GM21723 (cell line): Measurements from ENCODE around the gene SERINC4.
"Not testable (repeated sequence)": the region's sequence is repeated elsewhere in the genome, so short reads cannot be mapped to it uniquely, and the experiment has no call there.

Source experiments
- ATAC-seq: cut with Tn5 transposase; IDR thresholded peaks from one replicate; pipeline ENCODE4 v1.9.1; 2021; ENCODE audit warnings: mild to moderate bottlenecking, moderate library complexity; ENCODE audit not compliant: unreplicated experiment

The SERINC4 gene

DNA sequence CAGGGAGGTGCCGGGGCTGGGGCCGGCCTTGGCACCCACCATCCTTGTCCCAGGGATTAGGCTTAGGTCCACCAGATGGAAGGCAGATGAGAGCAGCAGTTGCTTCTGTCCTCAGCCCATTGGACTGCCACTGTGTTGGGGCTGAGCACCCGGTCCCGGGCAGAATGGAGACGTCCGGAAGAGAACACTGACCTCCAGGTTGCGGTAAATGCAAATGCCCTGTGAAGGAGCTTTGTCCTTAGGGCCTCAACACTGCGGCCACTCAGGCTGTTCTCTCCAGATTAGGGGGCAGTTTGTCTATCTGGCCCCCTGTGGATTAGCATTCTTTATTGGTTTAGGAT is at the start of gene SERINC4:
Gene SERINC4, minus strand, starts transcription at position 276 of the 341 bp plus-strand sequence. Its CDS starts 234 bp downstream, at position 42.
- no peak for ATAC-seq

DNA sequence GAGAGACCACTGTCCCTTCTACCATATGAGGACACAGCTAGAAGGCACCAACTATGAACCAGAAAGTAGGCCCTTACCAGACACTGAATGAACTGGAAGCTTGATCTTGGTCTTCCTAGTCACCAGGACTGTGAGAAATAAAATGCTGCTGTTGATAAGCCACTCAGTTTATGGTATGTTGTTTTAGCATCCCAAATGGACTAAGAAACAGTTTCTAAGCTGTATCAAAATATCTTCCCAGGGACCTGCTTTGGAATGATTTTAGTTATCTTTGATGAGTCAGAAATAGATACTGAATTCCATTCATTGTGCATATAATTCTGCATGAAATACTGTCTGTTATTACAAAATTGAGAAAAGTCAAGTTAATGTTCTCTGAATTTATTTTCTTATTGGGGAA is 45.4 kb upstream of the SERINC4 start:
- ATAC-seq = no peak

DNA sequence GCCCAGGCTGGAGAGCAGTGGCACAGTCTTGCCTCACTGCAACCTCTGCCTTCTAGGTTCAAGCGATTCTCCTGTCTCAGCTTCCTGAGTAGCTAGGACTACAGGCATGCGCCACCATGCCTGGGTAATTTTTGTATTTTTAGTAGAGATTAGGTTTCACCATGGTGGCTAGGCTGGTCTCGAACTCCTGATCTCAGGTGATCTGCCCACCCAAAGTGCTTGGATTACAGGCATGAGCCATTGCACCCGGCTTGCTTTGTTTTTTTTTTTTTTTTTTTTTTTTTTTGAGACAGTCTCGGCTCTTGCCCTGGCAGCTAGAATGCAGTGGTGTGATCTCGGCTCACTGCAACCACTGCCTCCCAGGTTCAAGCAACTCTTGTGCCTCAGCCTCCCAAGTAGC is 32.5 kb upstream of the SERINC4 start:
- ATAC-seq = not testable (repeated sequence)

DNA sequence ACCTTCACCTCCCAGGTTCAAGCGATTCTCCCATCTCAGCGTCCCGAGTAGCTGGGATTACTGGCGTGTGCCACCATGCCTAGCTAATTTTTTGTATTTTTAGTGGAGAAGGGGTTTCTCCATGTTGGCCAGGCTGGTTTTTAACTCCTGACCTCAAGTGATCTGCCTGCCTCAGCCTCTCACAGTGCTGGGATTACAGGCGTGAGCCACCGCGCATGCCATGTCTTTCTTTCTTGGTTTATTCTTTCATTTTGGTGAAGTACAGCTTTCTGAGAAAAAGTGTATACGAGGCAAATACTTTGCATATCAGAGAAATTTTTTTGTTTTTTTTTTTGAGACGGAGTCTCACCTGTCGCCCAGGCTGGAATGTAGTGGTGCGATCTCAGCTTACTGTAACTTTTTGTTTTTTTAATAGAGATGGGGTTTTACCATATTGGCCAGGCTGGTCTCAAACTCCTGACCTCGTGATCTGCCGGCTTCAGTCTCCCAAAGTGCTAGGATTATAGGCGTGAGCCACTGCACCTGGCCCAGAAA is 31.6 kb upstream of the SERINC4 start:
- ATAC-seq = not testable (repeated sequence)

DNA sequence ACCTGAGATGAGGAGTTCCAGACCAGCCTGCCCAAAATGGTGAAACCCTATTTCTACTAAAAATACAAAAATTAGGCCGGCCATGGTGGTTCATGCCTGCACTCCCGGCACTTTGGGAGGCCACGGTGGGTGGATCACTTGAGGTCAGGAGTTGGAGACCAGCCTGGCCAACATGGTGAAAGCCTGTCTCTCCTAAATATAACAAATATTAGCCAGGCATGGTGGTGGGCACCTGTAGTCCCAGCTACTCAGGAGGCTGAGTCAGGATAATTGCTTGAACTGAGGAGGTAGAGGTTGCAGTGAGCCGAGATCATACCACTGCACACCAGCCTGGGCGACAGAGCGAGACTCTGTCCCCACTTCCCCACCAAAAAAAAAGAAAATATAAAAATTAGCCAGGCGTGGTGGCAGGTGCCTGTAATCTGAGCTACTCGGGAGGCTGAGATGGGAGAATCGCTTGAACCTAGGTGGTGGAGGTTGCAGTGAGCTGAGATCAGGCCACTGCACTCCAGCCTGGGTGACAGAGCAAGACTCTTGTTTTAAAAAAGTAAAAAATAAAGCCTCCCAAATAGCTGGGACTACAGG is 30.8 kb upstream of the SERINC4 start:
- not testable (repeated sequence) for ATAC-seq

DNA sequence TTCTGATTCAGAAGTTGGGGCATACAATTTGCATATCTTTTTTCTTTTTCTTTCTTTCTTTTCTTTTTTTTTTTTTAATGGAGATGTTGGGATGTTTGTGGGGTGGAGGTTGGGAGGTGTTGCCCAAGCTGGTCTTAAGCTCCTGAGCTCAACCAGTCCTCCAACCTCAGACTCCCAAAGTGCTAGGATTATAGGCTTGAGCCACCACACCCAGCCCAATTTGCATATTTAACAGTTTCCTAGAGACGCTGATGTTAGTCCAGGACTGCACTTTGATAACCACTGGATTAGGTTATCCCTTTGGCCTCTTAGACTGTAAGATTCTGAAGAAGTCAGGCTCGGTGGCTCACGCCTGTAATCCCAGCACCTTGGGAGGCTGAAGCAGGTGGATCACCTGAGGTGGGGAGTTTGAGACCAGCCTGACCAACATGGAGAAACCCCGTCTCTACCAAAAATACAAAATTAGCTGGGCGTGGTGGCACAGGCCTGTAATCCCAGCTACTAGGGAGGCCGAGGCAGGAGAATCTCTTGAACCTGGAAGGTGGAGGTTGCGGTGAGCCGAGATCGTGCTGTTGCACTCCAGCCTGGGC is 30.0 kb upstream of the SERINC4 start:
- not testable (repeated sequence) for ATAC-seq

DNA sequence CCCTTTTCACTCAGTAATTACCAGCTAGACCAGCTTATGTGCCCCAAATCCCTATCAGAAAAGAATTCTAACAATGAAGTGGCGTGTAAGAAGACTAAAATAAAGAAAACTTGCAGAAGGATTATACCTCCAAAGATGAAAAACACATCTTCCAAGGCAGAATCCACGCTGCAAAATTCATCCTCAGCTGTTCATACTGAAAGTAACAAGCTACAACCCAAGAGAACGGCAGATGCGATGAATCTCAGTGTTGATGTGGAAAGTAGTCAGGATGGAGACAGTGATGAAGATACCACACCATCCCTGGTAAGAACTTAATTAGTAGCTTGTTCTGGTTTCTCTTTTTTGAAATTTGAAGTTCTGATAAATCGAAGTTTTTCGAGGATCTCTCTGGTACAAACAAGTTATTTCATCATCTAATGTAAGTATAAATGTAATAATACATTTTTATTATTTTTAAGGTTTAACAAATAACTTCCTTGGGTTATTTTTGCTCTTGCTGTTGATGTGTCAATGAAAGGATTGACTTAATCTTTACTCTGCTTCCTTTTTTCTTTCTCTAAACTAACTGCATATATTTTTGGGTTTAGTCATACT is 28.1 kb upstream of the SERINC4 start:
- ATAC-seq = no peak

DNA sequence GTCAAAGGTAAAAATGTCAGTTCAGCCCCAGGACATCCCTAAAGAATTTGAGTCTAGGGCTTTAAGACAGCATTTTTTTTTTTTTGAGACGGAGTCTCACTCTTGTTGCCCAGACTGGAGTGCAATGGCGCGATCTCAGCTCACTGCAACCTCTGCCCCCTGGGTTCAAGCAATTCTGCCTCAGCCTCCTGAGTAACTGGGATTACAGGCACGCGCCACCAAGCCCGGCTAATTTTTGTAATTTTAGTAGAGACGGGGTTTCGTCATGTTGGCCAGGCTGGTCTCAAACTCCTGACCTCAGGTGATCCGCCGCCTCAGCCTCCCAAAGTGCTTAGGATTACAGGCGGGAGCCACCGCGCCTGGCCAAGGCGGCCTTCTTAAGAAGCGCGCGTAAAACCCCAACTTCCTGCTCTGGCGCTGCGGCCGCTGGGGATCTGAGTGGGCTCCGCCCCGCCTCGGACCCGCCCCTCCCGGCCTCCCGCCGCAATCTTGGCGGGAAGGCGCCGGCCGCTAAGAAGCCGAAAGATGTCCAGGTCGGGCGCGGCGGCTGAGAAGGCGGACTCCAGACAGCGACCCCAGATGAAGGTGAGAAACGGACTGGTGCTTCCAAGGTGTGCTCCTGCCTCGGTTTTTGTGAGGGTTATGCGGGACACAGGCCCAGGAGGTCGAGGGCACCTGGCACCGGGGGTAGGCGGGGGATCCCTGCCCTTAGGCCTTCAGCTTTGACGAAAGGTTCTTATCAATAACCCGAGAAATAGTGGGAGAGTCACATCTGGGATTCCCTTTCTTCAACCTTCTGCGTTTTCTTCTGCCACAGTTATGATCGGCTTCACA is 26.7 kb upstream of the SERINC4 start, which contains the start of gene WDR76:
Gene WDR76, plus strand, starts transcription at position 495 of the 834 bp plus-strand sequence. Its CDS starts 31 bp downstream, at position 526.
- peak; percentile 65 for ATAC-seq

DNA sequence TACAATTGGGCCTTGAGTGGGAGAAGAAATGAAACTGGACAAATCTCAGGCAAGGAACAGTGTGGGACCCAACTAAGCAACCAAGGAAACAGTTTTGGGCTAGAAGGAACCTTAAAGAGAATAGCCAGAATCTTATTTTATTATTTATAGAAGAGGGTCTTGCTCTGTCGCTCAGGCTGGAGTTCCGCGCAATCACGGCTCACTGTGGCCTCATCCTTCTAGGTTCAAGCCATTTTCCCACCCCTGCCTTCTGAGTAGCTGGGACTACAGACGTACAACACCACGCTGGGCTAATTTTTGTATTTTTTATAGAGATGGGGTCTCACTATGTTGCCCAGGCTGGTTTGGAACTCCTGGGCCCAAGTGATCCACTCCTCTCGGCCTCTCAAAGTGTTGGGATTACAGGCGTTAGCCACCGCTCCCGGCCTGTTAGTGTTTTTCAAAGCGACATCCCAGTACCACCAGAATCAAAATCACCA is 26.0 kb upstream of the SERINC4 start:
- ATAC-seq = no peak

DNA sequence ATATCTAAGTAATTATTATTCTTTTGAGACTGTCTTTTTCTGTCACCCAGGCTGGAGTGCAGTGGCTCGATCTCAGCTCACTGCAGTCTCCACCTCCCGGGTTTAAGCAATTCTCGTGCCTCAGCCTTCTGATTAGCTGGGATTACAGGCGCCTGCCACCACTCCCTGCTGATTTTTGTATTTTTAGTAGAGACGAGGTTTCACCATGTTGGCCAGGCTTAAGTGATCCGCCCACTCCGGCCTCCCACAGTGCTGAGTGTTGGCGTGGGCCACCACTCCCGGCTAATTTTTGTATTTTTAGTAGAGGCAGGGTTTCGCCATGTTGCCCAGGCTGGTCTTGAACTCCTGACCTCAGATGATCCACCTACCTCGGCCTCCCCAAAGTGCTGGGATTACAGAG is 25.3 kb upstream of the SERINC4 start:
- ATAC-seq = not testable (repeated sequence)

DNA sequence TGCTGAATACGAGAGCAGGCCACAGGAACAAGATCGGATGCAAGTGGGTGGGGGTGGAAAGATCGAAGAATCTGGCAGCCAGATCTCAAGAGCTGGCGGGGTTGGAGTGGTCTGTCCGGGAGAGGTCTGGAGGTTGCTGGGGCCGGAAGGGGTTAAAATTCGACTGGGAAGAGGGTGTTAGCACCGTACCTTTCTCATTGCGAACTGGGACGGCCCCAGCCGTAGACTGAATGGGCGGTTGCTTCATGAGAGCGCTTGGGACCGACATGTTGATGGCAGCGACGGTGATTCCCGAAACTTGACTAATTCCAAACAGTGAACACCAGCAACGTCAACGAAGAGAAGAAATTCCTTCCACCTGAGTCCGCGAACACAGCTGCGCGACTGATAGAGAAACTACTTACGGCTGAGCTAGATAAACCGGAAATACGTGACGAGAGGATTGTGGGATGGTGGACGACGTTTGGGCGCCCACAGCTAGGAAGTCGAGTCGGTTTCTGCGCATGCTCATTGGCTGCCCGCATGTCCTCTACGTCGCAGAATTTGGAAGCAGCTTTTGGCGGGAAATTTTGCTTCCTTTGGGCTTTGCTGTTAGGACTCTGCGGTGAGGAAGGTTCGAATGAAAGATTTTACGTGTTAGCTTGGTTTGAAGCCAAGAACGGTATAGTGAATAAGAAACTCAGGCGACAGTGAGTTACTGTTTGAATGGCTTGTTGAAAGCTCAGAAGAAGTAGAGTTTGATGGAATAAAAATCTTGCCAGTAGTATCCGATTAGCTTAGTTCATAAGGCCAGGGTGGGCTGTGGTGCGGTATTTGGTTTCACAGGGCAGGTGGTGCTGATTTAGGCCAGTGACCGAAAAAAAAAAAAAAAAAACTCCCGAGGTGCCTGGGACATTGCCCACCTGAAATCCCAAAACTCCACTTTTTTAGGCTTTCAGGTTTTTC is 24.6 kb upstream of the SERINC4 start, which contains the start of gene MFAP1:
Gene MFAP1, minus strand, starts transcription at position 389 of the 945 bp plus-strand sequence. Its CDS starts 121 bp downstream, at position 268.
- peak; percentile 71 for ATAC-seq

DNA sequence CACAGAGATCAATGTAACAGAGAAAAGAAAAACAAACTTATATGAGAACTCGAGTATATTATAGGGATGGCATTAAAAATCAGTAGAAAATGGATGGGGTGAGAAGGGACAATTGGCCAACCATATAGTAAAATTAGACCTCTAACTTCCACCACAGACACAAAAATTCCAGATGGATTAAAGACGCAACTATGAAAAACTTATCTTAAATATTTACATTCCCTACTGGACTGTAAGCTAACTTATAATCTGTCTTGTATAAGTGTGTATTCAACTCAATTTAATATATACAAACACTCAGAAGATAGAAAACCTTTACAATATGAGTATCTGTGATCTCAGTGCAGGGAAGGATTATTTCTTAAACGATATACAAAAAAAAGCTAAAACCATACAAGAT is 21.5 kb upstream of the SERINC4 start:
- ATAC-seq = no peak

DNA sequence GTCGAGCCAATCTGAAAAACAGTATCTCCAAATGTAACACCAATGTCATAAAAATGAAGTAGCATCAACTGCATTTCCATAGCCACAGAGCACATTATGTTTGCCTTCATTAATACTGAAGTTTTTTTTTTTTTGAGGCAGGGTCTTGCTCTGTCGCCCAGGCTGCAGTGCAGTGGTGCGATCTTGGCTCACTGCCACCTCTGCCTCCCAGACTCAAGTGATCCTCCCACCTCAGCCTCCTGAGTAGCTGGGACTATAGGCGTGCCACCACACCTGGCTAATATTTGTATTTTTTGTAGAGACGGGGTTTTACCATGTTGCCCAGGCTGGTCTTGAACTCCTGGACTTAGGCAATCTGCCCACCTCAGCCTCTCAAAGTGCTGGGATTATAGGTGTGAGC is 15.0 kb upstream of the SERINC4 start:
- not testable (repeated sequence) for ATAC-seq

DNA sequence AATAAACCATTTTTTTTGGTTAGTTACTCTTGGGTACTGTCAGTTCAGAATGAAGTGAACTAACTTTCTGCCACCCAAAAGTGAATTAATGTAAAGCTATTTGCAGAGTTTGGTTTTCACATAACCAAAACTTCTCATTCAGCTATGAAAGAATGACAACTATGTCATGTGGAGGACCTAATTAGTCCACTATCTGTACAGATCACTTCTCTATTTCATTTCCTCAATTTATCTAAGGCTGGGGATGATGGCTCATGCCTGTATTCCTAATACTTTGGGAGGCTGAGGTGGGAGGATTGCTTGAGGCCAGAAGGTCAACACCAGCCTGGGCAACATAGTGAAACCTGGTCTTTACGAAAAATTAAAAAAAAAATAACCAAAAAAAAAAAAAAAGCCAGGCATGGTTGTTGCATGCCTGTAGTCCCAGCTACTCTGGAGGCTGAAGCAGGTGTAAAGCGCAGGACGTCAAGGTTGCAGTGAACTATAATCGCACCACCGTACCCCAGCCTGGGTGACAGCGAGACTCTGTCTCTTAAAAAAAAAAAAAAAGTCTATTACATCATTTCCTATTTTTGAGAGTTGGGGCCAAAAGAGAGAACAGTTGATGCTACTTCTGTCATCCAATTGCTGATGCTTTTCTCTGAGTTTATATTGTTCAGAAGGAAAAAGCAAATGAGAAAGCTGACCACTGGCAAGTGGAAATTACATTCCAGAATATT is 9.1 kb upstream of the SERINC4 start:
- ATAC-seq = peak; percentile 70

DNA sequence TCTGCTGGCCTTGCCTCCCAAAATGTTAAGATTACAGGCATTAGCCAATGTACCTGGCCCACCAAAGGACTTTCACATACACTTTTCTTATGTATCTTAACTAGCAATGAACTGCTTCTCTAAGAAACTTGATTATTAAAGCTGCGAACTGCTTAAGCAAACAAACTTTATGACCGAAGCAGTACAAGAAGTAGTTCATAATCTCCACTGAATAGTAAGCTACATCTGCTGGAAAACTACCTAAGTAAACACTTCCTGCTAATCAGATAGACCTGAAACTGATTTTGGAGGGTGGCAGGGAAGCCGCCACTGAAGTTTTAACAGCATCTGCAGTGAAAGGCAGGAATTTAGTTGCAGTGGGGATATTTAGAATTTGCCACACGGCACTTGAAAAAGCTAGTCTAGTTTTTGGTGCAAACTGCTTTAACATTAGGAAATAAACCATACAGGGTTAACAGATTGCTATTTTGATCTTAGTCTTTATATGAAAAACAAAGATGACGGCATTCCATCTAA is 8.5 kb upstream of the SERINC4 start:
- no peak for ATAC-seq

DNA sequence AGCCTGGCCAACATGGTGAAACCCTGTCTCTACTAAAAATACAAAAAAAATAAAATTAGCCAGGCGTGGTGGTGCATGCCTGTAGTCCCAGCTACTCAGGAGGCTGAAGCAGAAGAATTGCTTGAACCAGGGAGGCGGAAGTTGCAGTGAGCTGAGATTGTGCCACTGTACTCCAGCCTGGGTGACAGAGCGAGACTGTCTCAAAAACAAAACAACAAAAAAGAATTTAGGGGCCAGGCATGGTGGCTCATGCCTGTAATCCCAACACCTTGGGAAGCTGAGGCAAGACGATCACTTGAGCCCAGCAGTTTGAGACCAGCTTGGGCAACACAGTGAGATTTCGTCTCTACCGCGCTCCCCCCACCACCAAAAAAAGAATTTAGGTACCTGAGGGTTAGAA is 2.7 kb upstream of the SERINC4 start:
- not testable (repeated sequence) for ATAC-seq

DNA sequence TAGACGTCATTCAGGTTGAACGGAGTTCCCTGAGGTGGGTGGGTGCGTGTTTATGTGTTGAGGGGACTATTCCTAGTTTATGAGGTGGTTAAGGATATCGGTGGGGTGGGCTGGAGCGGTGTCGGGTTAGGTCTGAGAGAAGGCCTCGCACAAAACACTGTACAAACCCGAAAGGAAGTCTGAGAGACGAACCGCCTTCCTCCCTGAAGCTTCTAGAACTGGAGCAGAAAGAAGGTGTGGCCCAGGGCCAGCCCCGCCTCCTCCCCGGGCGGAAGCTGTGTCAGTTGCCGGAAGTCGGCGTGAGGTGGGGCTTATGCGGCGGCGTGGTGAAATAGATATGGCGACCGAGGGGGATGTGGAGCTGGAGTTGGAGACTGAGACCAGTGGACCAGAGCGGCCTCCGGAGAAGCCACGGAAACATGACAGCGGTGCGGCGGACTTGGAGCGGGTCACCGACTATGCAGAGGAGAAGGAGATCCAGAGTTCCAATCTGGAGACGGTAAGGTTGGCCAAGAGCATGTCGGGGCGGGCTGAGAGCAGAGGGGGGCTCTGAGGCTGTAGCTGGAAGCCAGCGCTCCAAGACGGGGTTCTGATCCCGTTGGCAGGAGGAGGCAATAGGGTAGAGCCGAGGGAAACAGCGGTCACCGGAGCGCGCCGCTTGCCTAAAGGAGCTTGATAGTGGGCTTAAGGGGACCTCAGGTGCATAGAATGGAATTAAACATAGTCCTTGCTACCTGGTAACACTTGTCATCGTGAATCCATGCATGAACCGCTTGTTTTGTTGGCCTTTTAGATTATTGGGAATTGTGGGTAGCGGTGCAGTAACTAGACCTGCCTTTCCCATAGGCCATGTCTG is 494 bp upstream of the SERINC4 start, which contains the start of gene HYPK:
Gene HYPK, plus strand, starts transcription at position 314 of the 856 bp plus-strand sequence. Its CDS starts 24 bp downstream, at position 338.
- ATAC-seq = peak; percentile 84
